BJ (cell line): ENCODE measurements around the gene RASD1. TPM values are rescaled to one million over a fixed set of nuclear protein-coding genes. Genes with fewer than 3 reads are reported as not detected.

Experiments
- CTCF ChIA-PET: fragments of 350-600 bp; formaldehyde crosslinking; extraction: SDS; loops from one replicate; lab custom pipeline; 2021; ENCODE audit warnings: antibody characterized with exemption, inconsistent platforms; lab: Yijun Ruan, JAX
- POLR2A ChIA-PET: fragments of 300-600 bp; sonication (Branson Sonifier 250); formaldehyde crosslinking; extraction: SDS; loops from one replicate; lab custom pipeline; 2021; ENCODE audit warnings: antibody characterized with exemption; lab: Charles Lee
- DNase-seq: peaks from one replicate; pipeline ENCODE4 v3.0.0-alpha.2; 2011; ENCODE audit warnings: low read depth
- H3K27me3 ChIP-seq: 2 replicates; pipeline ENCODE4 v1.6.0; 2011; ENCODE audit warnings: low read length; ENCODE audit not compliant: control insufficient read depth, insufficient read depth
- H3K36me3 ChIP-seq: 2 replicates; pipeline ENCODE4 v1.5.1; 2011; ENCODE audit warnings: low read length; ENCODE audit not compliant: control insufficient read depth, insufficient read depth
- H3K4me3 ChIP-seq: 2 replicates; pipeline ENCODE4 v1.5.1; 2011; ENCODE audit warnings: low read depth, mild to moderate bottlenecking, control low read depth, low read length
- CTCF ChIP-seq: IDR thresholded peaks from 2 replicates; pipeline ENCODE4 v1.5.1; 2011; ENCODE audit warnings: low read depth, mild to moderate bottlenecking, control low read depth, inconsistent platforms, low read length, moderate library complexity; ENCODE audit not compliant: insufficient read depth
- polyA plus RNA-seq: library from polyadenylated mRNA; depleted of rRNA; stranded (reverse); fragments of >200 nt; gene quantifications from 2 replicates; pipeline ENCODE4 v1.2.3, GENCODE V29; 2011

Gene RASD1
- polyA plus RNA-seq, 1 experiment = 0.90 TPM

DNA sequence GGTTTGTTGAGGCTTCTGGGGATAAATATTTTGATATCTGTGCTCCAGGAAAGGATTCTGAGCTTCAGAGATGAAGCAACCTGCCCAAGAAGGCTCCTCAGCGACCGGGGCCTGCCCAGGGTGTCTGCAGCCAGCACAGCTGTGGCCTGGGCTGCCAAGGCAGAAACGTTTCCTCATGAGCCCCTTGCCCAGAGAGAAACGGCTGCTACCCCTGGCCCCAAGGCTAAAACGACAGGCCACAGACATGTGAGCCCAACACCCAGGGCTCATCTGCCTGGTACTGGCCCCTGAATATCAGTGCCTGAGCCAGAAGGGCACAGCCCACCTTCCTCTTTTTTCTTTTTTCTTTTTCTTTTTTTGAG lies 45.4 kb upstream of the RASD1 start:
- POLR2A ChIA-PET = interaction anchor here (0.6 kb wide), 1 partner anchor 27 kb away, joined by 3 read pairs; no protein-coding TSS in a partner anchor
- Histone ChIP-seq H3K4me3 (no peak overlapping the region), H3K36me3 (no peaks in the 10 kb centered on the region), H3K27me3 (no peaks in the 10 kb centered on the region)
- DNase-seq = no peak
- CTCF ChIA-PET = interaction anchor here (1.1 kb wide), 1 partner anchor 45 kb away, joined by 3 read pairs; no protein-coding TSS in a partner anchor
- no peak for TF ChIP-seq CTCF

DNA sequence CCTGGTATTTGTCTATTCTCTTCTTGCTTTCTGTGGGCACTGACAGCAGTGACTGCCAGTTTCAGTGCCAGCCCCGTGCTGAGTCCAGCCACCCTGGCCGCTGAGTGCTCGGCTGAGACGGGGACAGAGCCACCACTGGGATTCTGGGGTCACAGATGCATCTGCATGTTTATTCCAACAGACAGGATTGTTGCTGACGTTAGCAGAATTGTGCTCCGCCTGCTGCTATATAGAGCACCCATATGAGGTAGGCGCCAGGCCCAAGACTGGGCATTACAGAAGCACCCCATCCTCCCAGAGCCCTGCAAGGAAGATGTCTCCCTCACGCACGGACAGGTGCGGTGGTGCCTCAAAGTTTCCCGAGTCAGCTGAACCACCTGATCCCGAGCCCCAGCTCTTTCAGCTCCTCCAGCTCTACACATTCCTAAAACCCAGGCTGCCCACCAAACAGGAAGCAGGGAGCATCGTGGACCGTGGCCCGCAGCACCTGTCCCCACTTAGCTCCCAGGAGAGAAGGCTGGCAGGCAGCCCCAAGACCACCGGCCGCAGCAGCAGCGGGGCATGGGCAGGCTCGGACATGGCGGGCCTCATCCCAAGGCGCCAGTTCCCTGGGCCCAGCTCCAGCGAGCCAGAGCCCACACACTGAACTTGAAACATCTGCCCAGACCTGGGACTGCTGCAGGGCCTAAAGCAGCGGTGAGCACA lies 44.9 kb upstream of the RASD1 start:
- H3K27me3 ChIP-seq = no peaks in the 10 kb centered on the region
- no peak for TF ChIP-seq CTCF
- DNase-seq = no peak
- CTCF ChIA-PET = interaction anchor here (1.1 to 3.2 kb wide), 2 partner anchors 28 to 44 kb away, joined by 3 to 13 read pairs; no protein-coding TSS in a partner anchor
- H3K4me3 ChIP-seq = no peak overlapping the region
- POLR2A ChIA-PET = no interaction called here
- H3K36me3 ChIP-seq = no peaks in the 10 kb centered on the region

- Histone ChIP-seq H3K27me3 (no peaks in the 10 kb centered on the region), H3K4me3 (no peak overlapping the region), H3K36me3 (no peaks in the 10 kb centered on the region)
- ChIA-PET CTCF (interaction anchor here (1.0 to 3.2 kb wide), 2 partner anchors 29 to 48 kb away, joined by 3 to 13 read pairs; no protein-coding TSS in a partner anchor), POLR2A (no interaction called here)
- no peak for DNase-seq
- TF ChIP-seq CTCF = no peak
Observed at GRCh38 chr17:17540278-17540906, 44.2 kb upstream of the RASD1 start.

GRCh38 chr17:17539591-17539990 lies 43.4 kb upstream of the RASD1 start:
- POLR2A ChIA-PET = no interaction called here
- Histone ChIP-seq H3K36me3 (no peaks in the 10 kb centered on the region), H3K4me3 (no peak overlapping the region), H3K27me3 (no peaks in the 10 kb centered on the region)
- CTCF ChIA-PET = interaction anchor here (1.0 to 3.2 kb wide), 2 partner anchors 29 to 49 kb away, joined by 3 to 13 read pairs; no protein-coding TSS in a partner anchor
- no peak for DNase-seq
- TF ChIP-seq CTCF = no peak
